ENCODE data around the gene UQCRQ.
"Not testable (repeated sequence)": the region's sequence is repeated elsewhere in the genome, so short reads cannot be mapped to it uniquely, and the experiment has no call there.

UQCRQ gene

DNA sequence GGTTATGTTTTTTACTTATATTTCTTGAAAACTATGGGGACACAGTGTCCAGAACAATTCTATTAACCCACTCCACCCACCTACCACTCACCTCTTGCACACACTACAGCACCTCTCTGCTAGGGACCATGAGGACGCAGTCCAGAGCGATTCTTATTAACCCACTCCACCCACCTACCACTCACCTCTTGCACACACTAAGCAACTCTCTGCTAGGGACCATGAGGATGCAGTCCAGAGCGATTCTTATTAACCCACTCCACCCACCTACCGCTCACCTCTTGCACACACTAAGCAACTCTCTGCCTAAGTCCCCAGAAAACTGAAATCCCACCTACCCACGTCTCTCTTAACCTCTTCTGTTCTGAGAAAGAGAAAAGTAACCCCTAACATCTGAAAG is 33.8 kb upstream of the UQCRQ start:
- DNase-seq (ENCODE audit: low read depth), result no peak

GRCh38 chr5:132834057-132834456 is 32.4 kb upstream of the UQCRQ start:
- DNase-seq (ENCODE audit: low read depth), result no peak

- DNase-seq (ENCODE audit: low read depth), result no peak
Observed at GRCh38 chr5:132836852-132837251, 29.6 kb upstream of the UQCRQ start.

DNA sequence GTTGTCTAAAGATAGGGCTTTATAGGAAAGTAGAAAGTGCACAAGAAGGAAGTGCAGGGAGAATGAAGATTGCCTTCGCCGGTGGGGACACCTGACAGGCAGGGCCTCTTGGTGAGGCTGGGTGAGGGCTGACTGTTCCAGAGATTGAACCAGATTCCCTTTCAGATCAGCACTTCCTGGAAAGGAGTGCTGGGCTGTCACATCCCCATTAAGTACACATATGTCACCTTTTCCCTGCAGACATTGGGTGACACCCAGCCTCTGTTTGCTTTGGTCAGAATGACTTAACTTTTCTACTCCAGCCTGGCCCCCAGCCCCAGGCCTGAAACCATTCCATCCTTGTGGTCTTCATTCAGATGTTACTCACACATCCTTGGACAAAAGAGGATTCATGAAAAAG is 28.6 kb upstream of the UQCRQ start:
- no peak for DNase-seq (ENCODE audit: low read depth)

DNA sequence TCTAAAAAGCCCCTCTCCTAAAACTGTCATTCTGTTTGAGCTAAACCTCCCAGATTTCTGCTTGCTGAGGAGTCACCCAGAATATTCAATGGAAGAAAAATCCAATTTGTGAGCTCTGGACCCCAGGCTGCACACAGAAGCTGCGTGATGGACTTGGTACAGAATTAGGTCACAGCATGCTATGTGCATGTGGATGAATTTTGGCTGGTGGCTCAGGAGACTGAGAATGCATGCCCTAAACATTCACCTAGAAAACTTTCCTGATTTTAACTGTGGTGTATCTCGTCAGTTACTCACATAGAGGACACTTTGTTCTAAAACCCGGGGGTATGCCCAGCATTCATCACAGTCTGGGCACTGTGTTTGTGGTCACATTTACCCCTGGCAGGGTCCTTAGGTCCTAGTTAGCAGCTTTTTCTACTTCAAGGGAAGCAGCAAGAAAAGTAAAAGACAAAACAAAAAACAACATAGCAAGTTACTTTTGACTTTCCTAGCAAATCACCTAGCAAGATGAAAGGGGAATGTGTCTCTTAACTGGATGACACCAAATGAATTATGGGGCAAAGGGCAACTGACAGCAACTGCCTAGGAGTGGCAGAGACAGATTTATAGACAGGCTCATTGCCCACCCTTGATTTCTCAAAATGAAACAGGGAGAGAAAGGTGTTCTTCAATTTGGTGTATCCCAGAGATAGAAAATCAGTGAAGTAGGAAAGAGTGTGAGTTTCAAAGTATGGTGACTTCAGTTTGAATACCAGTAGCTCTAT is 27.7 kb upstream of the UQCRQ start:
- no peak for DNase-seq (ENCODE audit: low read depth)

DNA sequence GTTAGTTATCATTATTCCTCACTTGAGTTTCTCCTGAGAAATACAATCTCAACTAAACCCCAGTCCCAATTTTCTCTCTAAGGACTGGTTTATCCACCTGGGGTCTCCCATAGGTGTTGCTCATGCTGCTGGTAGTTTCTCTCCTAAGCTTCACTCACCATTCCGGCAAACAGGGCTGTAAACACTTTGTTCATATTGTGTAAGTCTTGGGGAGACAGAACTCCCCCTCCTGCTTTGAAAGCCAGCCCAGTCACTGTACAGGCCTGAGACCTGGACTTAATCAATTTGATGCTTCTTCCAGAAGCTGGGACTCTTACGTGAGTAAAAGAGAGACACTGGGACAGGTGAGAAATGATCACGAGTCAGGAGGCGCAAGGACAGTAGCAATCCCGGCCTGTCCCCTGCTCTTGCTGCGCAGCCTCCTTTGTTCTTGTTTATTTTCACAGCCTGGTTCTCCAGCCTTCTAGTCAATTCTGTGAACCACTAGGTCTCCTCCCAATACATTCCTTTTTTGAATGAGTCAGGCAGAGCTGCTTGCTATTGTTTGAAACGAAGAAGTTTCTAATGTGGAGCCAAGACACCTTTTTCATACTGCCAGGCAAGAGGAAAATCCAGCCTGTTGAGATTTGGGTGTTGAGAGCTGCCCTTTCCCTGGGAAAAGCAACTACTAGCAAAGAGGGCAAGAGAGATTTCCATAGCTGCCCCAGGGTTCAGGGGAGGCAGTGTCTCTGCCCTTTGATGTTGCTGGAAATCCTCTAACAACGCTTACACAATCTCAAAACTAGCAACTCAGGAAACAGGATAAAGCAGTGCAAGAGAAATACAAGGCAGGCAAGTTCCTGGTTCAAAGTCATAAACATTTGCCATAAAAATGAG is 26.8 kb upstream of the UQCRQ start:
- no peak for DNase-seq (ENCODE audit: low read depth)

GRCh38 chr5:132840313-132840712 is 26.1 kb upstream of the UQCRQ start:
- no peak for DNase-seq (ENCODE audit: low read depth)

DNA sequence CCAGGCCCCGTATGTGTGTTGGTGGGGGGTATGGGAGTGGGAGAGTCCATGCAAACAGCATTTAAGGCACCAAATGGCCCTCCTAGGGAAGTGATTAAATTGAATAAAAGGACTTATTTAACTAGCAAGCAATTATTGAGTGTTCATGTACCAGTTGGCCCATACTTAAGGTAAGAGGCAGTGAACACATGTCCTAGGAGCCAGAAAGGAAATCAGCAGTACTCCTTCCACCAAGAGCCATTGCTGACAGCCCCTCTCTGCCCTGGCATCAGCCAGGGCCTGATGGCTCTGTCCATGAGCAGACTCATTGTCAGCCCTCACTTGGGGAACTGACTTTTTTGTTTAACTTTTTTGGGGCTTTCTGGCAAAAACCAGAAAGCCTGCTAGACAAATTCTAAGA is 25.5 kb upstream of the UQCRQ start:
- no peak for DNase-seq (ENCODE audit: low read depth)

DNA sequence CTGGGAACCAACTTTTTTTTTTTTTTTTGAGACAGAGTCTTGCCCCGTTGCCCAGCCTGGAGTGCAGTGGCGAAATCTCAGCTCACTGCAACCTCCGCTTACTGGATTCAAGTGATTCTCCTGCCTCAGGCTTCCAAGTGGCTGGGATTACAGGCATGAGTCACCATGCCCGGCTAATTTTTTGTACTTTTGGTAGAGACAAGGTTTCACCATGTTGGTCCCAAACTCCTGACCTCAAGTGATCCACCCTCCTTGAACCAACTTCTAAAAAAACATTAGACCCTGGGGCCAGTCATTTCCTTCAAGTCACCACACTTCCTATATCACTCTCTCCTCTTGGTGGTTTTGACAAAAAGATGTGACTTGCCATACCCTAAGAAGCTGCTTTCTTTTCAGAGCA is 25.1 kb upstream of the UQCRQ start:
- DNase-seq (ENCODE audit: low read depth), result no peak

DNA sequence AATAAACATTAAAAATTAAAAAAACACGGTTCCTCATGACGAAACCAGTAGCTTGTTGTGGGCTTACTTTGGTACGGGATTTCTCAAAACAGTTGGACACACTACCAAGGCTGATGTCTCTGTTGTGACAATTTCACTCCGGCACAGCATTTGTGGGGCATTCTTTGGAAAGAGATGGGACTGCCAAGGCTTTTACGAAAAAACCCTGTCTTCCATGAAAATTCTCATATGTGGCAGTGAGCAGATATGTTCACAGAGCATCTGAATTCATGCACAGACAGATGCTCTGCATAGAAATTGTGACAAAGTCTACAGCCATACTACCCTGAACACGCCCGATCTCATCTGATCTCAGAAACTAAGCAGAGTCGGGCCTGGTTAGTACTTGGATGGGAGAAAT is 18.2 kb upstream of the UQCRQ start:
- no peak for DNase-seq (ENCODE audit: low read depth)

DNA sequence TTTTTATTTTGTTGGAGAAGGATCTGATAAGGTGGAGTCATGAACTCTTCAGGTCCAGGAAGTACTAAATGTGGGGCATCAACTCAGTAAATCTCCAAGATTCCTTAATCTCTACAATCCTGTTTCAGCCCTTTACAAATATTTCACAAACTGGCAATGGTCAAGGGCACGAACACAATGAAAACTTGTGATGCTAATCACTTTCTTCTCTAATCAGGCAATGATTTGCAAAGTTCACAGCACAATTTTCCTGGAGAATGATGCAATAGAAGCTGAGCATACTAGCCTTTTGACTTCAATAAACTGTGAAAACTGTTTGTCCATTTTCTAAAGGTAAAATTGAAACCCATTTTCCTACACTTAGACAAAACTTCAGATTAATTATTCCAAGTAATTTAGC is 17.1 kb upstream of the UQCRQ start:
- DNase-seq (ENCODE audit: low read depth), result no peak

DNA sequence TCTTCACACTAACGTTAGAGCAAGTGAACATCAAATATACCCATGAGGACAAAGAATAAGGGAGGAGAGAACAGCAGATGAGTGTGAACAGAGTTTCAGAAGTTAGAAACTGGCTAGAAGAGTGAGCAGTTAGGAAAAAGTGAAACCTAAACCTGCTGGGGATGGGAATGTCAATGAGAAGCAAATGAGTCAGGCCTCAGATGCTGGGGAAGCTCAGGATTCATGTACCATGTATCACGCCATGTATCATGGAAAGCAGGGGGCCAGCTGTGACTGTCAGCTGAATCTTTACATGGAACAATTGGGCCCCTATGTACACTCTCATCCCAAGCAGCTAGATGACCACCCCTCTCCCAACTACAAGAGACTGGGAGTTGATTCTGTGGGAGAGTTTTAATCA is 16.4 kb upstream of the UQCRQ start:
- DNase-seq (ENCODE audit: low read depth), result no peak

- DNase-seq (ENCODE audit: low read depth), result no peak
Observed at GRCh38 chr5:132853323-132853722, 13.1 kb upstream of the UQCRQ start.

- DNase-seq (ENCODE audit: low read depth), result no peak
Observed at GRCh38 chr5:132853790-132854189, 12.7 kb upstream of the UQCRQ start.

DNA sequence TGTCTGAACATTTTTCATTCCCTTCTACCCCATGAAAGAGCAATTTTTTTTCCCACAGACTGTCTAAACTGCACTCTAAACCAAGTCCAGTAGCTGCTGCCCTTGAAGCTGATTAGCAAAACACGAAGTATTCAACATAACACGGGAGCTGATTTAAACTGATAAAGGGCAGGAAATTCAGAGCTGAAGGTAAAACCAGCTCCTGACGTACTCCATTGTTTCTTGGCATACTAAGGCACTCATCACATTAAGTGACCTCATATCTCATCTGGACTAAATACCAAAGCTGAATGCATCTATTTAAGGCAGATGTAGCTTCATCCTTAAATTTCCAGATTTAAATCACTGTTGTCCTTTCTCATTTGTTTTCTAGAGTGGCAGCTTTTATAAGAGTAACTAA is 12.1 kb upstream of the UQCRQ start:
- DNase-seq (ENCODE audit: low read depth), result no peak

- not testable (repeated sequence) for DNase-seq (ENCODE audit: low read depth)
Observed at GRCh38 chr5:132854992-132855391, 11.4 kb upstream of the UQCRQ start.

DNA sequence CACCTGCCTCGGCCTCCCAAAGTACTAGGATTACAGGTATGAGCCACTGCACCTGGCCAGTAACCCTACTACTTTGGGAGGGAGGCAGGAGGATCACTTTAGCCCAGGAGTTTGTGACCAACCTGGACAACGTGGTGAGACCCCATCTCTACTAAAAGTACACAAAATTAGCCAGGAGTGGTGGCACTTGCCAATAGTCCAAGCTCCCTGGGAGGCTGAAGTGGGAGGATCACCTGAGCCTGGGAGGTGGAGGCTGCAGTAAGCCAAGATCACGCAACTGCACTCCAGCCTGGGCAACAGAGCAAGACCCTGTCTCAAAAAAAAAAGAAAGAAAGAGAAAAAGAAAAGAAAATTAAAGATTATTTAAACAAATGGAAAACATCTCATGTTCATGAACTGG is 10.4 kb upstream of the UQCRQ start:
- no peak for DNase-seq (ENCODE audit: low read depth)

GRCh38 chr5:132859889-132860437 is 6.5 kb upstream of the UQCRQ start:
- DNase-seq (ENCODE audit: low read depth), result no peak

GRCh38 chr5:132860742-132861141 is 5.7 kb upstream of the UQCRQ start:
- DNase-seq (ENCODE audit: low read depth), result no peak

DNA sequence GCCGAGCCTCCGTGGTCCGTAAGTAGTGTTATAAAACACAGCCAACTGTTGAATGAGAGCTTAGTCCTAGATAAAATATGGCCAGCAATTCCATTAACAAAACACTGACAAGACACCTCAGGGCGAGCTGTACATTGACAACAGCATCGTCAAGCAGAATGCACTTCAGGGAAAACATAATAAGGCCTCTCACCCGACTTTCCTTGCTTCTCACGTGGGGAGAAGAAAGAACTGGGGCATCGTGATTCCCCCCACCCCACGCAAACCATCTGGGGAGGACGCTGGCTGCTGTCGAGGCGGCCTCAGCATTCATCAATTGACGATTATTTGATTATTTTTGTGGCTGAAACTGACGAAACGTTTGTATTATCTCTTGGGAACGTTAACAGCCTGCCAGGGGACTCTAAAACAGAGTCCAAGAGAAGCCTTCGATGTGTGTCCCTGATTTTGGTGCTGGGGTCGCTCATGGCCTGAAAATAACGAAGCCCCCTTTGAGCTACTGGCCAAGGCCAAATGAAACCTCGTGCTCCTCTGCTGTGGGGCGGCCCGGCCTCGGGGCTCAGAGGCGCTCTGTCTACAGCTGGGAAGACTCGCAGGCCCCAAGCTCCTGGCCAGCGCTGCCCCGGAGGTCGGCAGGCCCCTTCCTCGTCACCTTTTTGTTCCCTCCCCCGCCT is 637 bp upstream of the UQCRQ start:
- no peak for DNase-seq (ENCODE audit: low read depth)

DNA sequence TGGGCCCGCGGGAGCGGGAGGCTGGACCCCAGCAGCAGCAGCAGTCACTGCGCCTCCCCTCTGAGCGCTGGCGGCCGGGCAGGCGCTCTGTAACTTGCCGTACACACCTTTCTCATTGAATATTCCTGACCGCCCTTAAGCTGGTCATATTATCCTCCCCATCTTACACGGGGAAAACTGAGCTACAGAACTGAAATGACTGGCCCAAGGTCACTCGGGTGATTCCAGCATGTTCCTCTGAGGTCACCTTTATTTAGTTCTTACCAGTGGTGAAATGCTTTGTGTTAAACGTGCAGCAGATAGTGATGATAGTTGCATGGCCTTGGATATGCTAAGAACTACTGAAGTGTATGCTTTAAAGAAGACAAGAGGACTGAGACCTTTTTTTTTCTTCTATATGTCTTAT is 607 bp downstream of the UQCRQ start:
- DNase-seq (ENCODE audit: low read depth), result no peak

DNA sequence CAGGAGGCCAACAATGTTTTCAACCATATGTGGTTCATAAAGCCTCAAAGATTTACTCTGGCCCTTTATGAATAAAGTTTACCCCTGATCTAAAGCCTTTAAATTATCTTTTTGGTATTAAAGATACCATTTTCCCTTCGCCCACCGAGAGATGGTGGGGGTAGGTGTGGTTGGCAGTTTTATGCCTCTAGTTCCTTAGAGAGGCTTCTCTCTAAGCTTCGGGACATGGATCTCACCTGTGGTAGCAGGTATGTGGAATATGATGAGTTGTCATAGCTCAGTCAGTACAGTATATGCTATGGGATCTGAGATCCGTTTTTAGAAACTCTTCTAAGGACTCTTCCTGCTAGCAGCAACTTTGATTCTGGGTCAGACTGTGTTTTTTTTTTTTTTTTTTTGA is 2.3 kb downstream of the UQCRQ start:
- DNase-seq (ENCODE audit: low read depth), result no peak

- no peak for DNase-seq (ENCODE audit: low read depth)
Observed at GRCh38 chr5:132870801-132871200, 4.4 kb downstream of the UQCRQ start.

Data from CMK (cell line).